B cell (primary cell): Measurements from ENCODE around the gene LRIT3.

Experiments
- EZH2 ChIP-seq: IDR thresholded peaks from 2 replicates; pipeline ENCODE4 v1.6.1; 2012; ENCODE audit warnings: borderline replicate concordance, low read depth, mild to moderate bottlenecking, moderate library complexity, low read length; ENCODE audit not compliant: insufficient read depth, poor library complexity, severe bottlenecking
- TF ChIP-seq, protein P1 (sequence below): fragments of 200-600 bp; IDR thresholded peaks from one replicate; pipeline ENCODE4 v1.8.0; 2022; ENCODE audit warnings: antibody characterized with exemption, mild to moderate bottlenecking

GRCh38 chr4:109876634-109877265 is 28.8 kb downstream of the LRIT3 start:
- TF ChIP-seq, protein P1, sequence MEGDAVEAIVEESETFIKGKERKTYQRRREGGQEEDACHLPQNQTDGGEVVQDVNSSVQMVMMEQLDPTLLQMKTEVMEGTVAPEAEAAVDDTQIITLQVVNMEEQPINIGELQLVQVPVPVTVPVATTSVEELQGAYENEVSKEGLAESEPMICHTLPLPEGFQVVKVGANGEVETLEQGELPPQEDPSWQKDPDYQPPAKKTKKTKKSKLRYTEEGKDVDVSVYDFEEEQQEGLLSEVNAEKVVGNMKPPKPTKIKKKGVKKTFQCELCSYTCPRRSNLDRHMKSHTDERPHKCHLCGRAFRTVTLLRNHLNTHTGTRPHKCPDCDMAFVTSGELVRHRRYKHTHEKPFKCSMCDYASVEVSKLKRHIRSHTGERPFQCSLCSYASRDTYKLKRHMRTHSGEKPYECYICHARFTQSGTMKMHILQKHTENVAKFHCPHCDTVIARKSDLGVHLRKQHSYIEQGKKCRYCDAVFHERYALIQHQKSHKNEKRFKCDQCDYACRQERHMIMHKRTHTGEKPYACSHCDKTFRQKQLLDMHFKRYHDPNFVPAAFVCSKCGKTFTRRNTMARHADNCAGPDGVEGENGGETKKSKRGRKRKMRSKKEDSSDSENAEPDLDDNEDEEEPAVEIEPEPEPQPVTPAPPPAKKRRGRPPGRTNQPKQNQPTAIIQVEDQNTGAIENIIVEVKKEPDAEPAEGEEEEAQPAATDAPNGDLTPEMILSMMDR = no peak
- TF ChIP-seq EZH2 = no peak
